HepG2 (cell line): ENCODE measurements around the gene EIF4H. TPM values are rescaled to one million over a fixed set of nuclear protein-coding genes. Genes with fewer than 3 reads are reported as not detected.
A peak's percentile ranks its signal among the peaks of the same experiment; 100 is the strongest.

Source experiments
- ARHGAP35 ChIP-seq: sonication (generic); formaldehyde crosslinking; IDR thresholded peaks from 2 replicates; pipeline ENCODE4 v1.9.0; 2022; ENCODE audit warnings: mild to moderate bottlenecking, inconsistent platforms, moderate library complexity, missing genetic modification reagents, borderline replicate concordance
- CHD2 ChIP-seq: IDR thresholded peaks from 2 replicates; pipeline ENCODE4 v1.6.1; 2011; ENCODE audit warnings: low read depth, low read length, improper control_type of control experiment
- IKZF4 ChIP-seq: sonication (generic); formaldehyde crosslinking; IDR thresholded peaks from 2 replicates; pipeline ENCODE4 v1.5.1; 2020; ENCODE audit warnings: borderline replicate concordance, mild to moderate bottlenecking, low read depth, missing genetic modification reagents; ENCODE audit errors: not compliant biosample characterization
- KAT8 ChIP-seq: IDR thresholded peaks from 2 replicates; pipeline ENCODE4 v1.6.1; 2016; ENCODE audit warnings: missing genetic modification reagents, missing compliant biosample characterization
- MAFF ChIP-seq: IDR thresholded peaks from 2 replicates; pipeline ENCODE4 v1.6.1; 2011; ENCODE audit warnings: low read depth, low read length, improper control_type of control experiment
- NFIB ChIP-seq: sonication (generic); formaldehyde crosslinking; IDR thresholded peaks from 2 replicates; pipeline ENCODE4 v1.9.0; 2021; ENCODE audit warnings: missing genetic modification reagents, mild to moderate bottlenecking, borderline replicate concordance
- NFYB ChIP-seq: sonication (generic); formaldehyde crosslinking; IDR thresholded peaks from 2 replicates; pipeline ENCODE4 v1.4.0; 2020; ENCODE audit warnings: missing genetic modification reagents
- RFX1 ChIP-seq: fragments of 450-650 bp; IDR thresholded peaks from 2 replicates; pipeline ENCODE4 v1.6.1; 2017
- RFX5 ChIP-seq: IDR thresholded peaks from 2 replicates; pipeline ENCODE4 v1.6.1; 2011; ENCODE audit warnings: low read depth, low read length, improper control_type of control experiment
- SIN3A ChIP-seq: IDR thresholded peaks from 2 replicates; pipeline ENCODE4 v1.6.1; 2011; ENCODE audit warnings: low read depth, mild to moderate bottlenecking, control low read depth, low read length, borderline replicate concordance
- SNAI1 ChIP-seq: sonication (generic); formaldehyde crosslinking; IDR thresholded peaks from 2 replicates; pipeline ENCODE4 v1.5.0; 2020; ENCODE audit warnings: mild to moderate bottlenecking, missing genetic modification reagents, borderline replicate concordance
- SP2 ChIP-seq: sonication (generic); formaldehyde crosslinking; IDR thresholded peaks from 2 replicates; pipeline ENCODE4 v1.5.1; 2020; ENCODE audit warnings: mild to moderate bottlenecking, missing genetic modification reagents
- SSRP1 ChIP-seq: IDR thresholded peaks from 2 replicates; pipeline ENCODE4 v1.6.1; 2016; ENCODE audit warnings: control low read depth
- ZNF619 ChIP-seq: sonication (generic); formaldehyde crosslinking; IDR thresholded peaks from 2 replicates; pipeline ENCODE4 v1.4.0; 2020; ENCODE audit warnings: mild to moderate bottlenecking, missing genetic modification reagents
- ZSCAN22 ChIP-seq: sonication (generic); formaldehyde crosslinking; IDR thresholded peaks from 2 replicates; pipeline ENCODE4 v1.4.0; 2020; ENCODE audit warnings: mild to moderate bottlenecking, missing genetic modification reagents
- polyA plus RNA-seq, 8 experiments: library from polyadenylated mRNA; depleted of rRNA in 3 of 8; stranded (reverse) in 7 of 8; unstranded in 1 of 8; fragments of >200 nt; fragmentation: Illumina TruSeq in 4 of 8; extraction: Trizol in 4 of 8; gene quantifications; 2 replicates each; pipeline versions ENCODE4 v1.2.1 to v1.2.3, GENCODE V29; 2011 to 2016; ENCODE audit warnings: low read depth in 4 of 8, missing spikeins in 1 of 8, mixed read lengths in 1 of 8; ENCODE audit not compliant: insufficient read depth in 1 of 8
- total RNA-seq, 5 experiments: library from RNA; depleted of rRNA; stranded (reverse); fragments of >200 nt; fragmentation: Illumina TruSeq; extraction: Trizol; gene quantifications; 2 replicates each; pipeline ENCODE4 v1.2.3, GENCODE V29; 2016; ENCODE audit warnings: low read depth in 1 of 5
- TF ChIP-seq, protein P1 (sequence below): sonication (generic); formaldehyde crosslinking; IDR thresholded peaks from 2 replicates; pipeline ENCODE4 v1.4.0; 2020; ENCODE audit warnings: missing genetic modification reagents, mild to moderate bottlenecking, borderline replicate concordance
- TF ChIP-seq, protein P2 (sequence below): sonication (generic); formaldehyde crosslinking; conservative IDR thresholded peaks from 2 replicates; pipeline ENCODE4 v1.5.0; 2020; ENCODE audit warnings: missing genetic modification reagents
- TF ChIP-seq, protein P3 (sequence below): sonication (generic); formaldehyde crosslinking; IDR thresholded peaks from 2 replicates; pipeline ENCODE4 v1.4.0; 2020; ENCODE audit warnings: missing genetic modification reagents
- TF ChIP-seq, protein P4 (sequence below): sonication (generic); formaldehyde crosslinking; IDR thresholded peaks from 2 replicates; pipeline ENCODE4 v1.5.0; 2020; ENCODE audit warnings: mild to moderate bottlenecking, missing genetic modification reagents, moderate library complexity
- TF ChIP-seq, protein P5 (sequence below): sonication (generic); formaldehyde crosslinking; IDR thresholded peaks from 2 replicates; pipeline ENCODE4 v1.5.1; 2020; ENCODE audit warnings: missing genetic modification reagents, mild to moderate bottlenecking, borderline replicate concordance

Gene EIF4H
- total and polyA plus RNA-seq, 2 of the 13 experiments (the other 11 are each of a cell fraction or from before 2014, with no cell fraction given): 232 to 321 TPM

DNA sequence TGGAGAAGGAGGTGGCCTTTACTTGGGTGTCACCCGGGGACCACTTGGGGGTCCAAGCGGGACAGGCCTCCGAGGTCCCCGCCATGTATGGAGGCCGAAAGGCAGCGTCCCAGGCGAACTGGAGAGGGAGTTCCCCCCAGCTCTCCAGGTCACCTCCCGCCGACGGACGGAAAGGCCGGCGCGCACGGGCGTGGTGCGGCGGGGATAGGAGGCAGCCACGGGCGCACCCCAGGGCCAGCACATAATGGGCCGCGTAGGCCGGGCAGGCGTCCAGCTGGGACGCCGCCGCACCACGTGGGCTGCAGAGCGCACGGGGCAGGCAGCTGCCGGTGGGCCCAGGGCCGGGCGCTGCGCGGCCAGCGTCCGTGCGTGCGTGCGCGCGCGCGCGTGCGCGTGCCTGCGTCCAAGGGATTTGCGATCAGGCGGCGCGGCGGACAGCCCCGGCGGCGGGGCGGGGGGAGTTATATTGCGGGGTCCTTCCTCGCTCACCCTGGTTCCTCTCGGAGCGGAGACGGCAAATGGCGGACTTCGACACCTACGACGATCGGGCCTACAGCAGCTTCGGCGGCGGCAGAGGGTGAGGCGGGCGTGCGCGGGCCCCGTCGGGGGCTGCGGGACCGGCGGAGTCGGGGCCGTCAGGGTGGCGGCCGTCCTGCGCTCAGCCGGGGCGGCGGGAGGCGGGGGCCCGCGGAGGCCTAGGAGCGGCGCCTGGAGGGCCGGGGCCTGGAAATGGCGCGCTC, at the start of gene EIF4H (continued):
- TF ChIP-seq, protein P1, sequence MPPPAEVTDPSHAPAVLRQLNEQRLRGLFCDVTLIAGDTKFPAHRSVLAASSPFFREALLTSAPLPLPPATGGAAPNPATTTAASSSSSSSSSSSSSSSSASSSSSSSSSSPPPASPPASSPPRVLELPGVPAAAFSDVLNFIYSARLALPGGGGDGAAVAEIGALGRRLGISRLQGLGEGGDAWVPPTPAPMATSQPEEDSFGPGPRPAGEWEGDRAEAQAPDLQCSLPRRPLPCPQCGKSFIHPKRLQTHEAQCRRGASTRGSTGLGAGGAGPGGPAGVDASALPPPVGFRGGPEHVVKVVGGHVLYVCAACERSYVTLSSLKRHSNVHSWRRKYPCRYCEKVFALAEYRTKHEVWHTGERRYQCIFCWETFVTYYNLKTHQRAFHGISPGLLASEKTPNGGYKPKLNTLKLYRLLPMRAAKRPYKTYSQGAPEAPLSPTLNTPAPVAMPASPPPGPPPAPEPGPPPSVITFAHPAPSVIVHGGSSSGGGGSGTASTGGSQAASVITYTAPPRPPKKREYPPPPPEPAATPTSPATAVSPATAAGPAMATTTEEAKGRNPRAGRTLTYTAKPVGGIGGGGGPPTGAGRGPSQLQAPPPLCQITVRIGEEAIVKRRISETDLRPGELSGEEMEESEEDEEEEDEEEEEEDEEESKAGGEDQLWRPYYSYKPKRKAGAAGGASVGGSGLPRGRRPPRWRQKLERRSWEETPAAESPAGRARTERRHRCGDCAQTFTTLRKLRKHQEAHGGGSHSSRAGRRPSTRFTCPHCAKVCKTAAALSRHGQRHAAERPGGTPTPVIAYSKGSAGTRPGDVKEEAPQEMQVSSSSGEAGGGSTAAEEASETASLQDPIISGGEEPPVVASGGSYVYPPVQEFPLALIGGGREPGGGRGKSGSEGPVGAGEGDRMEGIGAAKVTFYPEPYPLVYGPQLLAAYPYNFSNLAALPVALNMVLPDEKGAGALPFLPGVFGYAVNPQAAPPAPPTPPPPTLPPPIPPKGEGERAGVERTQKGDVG (CRISPR knock-in tag): 0 out of 2 replicates have a peak, but pooled peaks have one; percentile 21
- no peak for TF ChIP-seq SP2 (CRISPR knock-in tag)
- TF ChIP-seq NFYB (CRISPR knock-in tag): no peak
- TF ChIP-seq NFIB: no peak
- TF ChIP-seq, protein P2, sequence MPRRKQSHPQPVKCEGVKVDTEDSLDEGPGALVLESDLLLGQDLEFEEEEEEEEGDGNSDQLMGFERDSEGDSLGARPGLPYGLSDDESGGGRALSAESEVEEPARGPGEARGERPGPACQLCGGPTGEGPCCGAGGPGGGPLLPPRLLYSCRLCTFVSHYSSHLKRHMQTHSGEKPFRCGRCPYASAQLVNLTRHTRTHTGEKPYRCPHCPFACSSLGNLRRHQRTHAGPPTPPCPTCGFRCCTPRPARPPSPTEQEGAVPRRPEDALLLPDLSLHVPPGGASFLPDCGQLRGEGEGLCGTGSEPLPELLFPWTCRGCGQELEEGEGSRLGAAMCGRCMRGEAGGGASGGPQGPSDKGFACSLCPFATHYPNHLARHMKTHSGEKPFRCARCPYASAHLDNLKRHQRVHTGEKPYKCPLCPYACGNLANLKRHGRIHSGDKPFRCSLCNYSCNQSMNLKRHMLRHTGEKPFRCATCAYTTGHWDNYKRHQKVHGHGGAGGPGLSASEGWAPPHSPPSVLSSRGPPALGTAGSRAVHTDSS (CRISPR knock-in tag): no peak
- no peak for TF ChIP-seq ZNF619 (CRISPR knock-in tag)
- 0 out of 2 replicates have a peak, but pooled peaks have one; percentile 67 for TF ChIP-seq ARHGAP35 (CRISPR knock-in tag)
- TF ChIP-seq, protein P3, sequence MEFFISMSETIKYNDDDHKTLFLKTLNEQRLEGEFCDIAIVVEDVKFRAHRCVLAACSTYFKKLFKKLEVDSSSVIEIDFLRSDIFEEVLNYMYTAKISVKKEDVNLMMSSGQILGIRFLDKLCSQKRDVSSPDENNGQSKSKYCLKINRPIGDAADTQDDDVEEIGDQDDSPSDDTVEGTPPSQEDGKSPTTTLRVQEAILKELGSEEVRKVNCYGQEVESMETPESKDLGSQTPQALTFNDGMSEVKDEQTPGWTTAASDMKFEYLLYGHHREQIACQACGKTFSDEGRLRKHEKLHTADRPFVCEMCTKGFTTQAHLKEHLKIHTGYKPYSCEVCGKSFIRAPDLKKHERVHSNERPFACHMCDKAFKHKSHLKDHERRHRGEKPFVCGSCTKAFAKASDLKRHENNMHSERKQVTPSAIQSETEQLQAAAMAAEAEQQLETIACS (CRISPR knock-in tag): peak; percentile 98
- peak; percentile 93 for TF ChIP-seq SIN3A
- TF ChIP-seq RFX5: no peak
- peak; percentile 49 for TF ChIP-seq IKZF4
- 0 out of 2 replicates have a peak, but pooled peaks have one; percentile 65 for TF ChIP-seq SSRP1
- TF ChIP-seq, protein P4, sequence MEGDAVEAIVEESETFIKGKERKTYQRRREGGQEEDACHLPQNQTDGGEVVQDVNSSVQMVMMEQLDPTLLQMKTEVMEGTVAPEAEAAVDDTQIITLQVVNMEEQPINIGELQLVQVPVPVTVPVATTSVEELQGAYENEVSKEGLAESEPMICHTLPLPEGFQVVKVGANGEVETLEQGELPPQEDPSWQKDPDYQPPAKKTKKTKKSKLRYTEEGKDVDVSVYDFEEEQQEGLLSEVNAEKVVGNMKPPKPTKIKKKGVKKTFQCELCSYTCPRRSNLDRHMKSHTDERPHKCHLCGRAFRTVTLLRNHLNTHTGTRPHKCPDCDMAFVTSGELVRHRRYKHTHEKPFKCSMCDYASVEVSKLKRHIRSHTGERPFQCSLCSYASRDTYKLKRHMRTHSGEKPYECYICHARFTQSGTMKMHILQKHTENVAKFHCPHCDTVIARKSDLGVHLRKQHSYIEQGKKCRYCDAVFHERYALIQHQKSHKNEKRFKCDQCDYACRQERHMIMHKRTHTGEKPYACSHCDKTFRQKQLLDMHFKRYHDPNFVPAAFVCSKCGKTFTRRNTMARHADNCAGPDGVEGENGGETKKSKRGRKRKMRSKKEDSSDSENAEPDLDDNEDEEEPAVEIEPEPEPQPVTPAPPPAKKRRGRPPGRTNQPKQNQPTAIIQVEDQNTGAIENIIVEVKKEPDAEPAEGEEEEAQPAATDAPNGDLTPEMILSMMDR: no peak
- no peak for TF ChIP-seq RFX1
- TF ChIP-seq, protein P5, sequence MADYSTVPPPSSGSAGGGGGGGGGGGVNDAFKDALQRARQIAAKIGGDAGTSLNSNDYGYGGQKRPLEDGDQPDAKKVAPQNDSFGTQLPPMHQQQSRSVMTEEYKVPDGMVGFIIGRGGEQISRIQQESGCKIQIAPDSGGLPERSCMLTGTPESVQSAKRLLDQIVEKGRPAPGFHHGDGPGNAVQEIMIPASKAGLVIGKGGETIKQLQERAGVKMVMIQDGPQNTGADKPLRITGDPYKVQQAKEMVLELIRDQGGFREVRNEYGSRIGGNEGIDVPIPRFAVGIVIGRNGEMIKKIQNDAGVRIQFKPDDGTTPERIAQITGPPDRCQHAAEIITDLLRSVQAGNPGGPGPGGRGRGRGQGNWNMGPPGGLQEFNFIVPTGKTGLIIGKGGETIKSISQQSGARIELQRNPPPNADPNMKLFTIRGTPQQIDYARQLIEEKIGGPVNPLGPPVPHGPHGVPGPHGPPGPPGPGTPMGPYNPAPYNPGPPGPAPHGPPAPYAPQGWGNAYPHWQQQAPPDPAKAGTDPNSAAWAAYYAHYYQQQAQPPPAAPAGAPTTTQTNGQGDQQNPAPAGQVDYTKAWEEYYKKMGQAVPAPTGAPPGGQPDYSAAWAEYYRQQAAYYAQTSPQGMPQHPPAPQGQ (CRISPR knock-in tag): peak; percentile 94; the same call in 1 of the 2 replicates
- no peak for TF ChIP-seq MAFF
- TF ChIP-seq ZSCAN22 (CRISPR knock-in tag): no peak
- TF ChIP-seq KAT8 (CRISPR knock-in tag): peak; percentile 63; the same call in 1 of the 2 replicates
- TF ChIP-seq SNAI1 (CRISPR knock-in tag): 0 out of 2 replicates have a peak, but pooled peaks have one; percentile 78
- no peak for TF ChIP-seq CHD2
